ENCODE measurements around the gene RPA1.

RPA1 gene

GRCh38 chr17:1912146-1912545 is 82.3 kb downstream of the RPA1 start:
- no peak for DNase-seq

- DNase-seq, result no peak
Observed at GRCh38 chr17:1913702-1914101, 83.9 kb downstream of the RPA1 start.

GRCh38 chr17:1914661-1915083 is 84.9 kb downstream of the RPA1 start:
- DNase-seq, result no peak

- no peak for DNase-seq
Observed at GRCh38 chr17:1915889-1916288, 86.1 kb downstream of the RPA1 start.

GRCh38 chr17:1916316-1916715 is 86.5 kb downstream of the RPA1 start:
- DNase-seq, result no peak

GRCh38 chr17:1916963-1917715 is 87.3 kb downstream of the RPA1 start:
- DNase-seq, result no peak

- no peak for DNase-seq
Observed at GRCh38 chr17:1918346-1919162, 88.7 kb downstream of the RPA1 start.

- DNase-seq, result no peak
Observed at GRCh38 chr17:1919201-1919600, 89.4 kb downstream of the RPA1 start.

- no peak for DNase-seq
Observed at GRCh38 chr17:1920948-1921351, 91.1 kb downstream of the RPA1 start.

GRCh38 chr17:1928976-1929375 is 99.2 kb downstream of the RPA1 start:
- DNase-seq, result no peak

GRCh38 chr17:1930337-1930645 is 100.5 kb downstream of the RPA1 start:
- no peak for DNase-seq

- DNase-seq, result peak; percentile 41
Observed at GRCh38 chr17:1931844-1932579, 102.2 kb downstream of the RPA1 start.

- no peak for DNase-seq
Observed at GRCh38 chr17:1933875-1934715, 104.3 kb downstream of the RPA1 start.

GRCh38 chr17:1934901-1935300 is 105.1 kb downstream of the RPA1 start:
- no peak for DNase-seq

GRCh38 chr17:1936766-1937165 is 107.0 kb downstream of the RPA1 start:
- DNase-seq, result no peak

- DNase-seq, result no peak
Observed at GRCh38 chr17:1937461-1937860, 107.7 kb downstream of the RPA1 start.

- DNase-seq, result no peak
Observed at GRCh38 chr17:1939981-1940809, 110.4 kb downstream of the RPA1 start.

GRCh38 chr17:1940810-1941185 is 111.0 kb downstream of the RPA1 start:
- DNase-seq, result no peak

GRCh38 chr17:1941272-1942065 is 111.7 kb downstream of the RPA1 start:
- no peak for DNase-seq

- no peak for DNase-seq
Observed at GRCh38 chr17:1942066-1942365, 112.2 kb downstream of the RPA1 start.

All from NCI-H2227 treated with DMSO at 0.1 percent for 48 hours (cell line).